ENCODE data around the gene COL4A1. TPM values are rescaled to one million over a fixed set of nuclear protein-coding genes. Genes with fewer than 3 reads are reported as not detected.

The COL4A1 gene
- total RNA-seq, 1 donor from 2014 or later, result 2,489 TPM

GRCh38 chr13:110351636-110352420 lies 44.9 kb upstream of the COL4A1 start:
- Mint-ChIP-seq H3K9me3 (ENCODE audit: unreplicated experiment) (peaks cover 3% of the 10 kb centered on the region), H3K27ac (ENCODE audit: unreplicated experiment) (peak overlapping the region; percentile 85), H3K36me3 (ENCODE audit: low read depth, unreplicated experiment) (peaks cover 48% of the 10 kb centered on the region), H3K4me3 (ENCODE audit: unreplicated experiment) (no peak overlapping the region), H3K4me1 (ENCODE audit: low read depth, unreplicated experiment) (peaks cover 73% of the 10 kb centered on the region), H3K27me3 (ENCODE audit: low read depth, unreplicated experiment) (no peaks in the 10 kb centered on the region)
- TF ChIP-seq EZH2 (IDR thresholded peaks at IDR 0.05; ENCODE audit: insufficient read depth, low read length) (no peak), CTCF (IDR thresholded peaks at IDR 0.05; ENCODE audit: insufficient read depth, low read depth, low read length) (no peak)
- DNase-seq (ENCODE audit: low read depth) (no peak), FAIRE-seq (no peak)
- Histone ChIP-seq H3K27me3 (ENCODE audit: insufficient read depth, low read length) (no peaks in the 10 kb centered on the region), H4K20me1 (ENCODE audit: insufficient read depth, low read length) (peaks cover 47% of the 10 kb centered on the region), H3K4me3 (ENCODE audit: insufficient read depth, low read depth, low read length) (no peak overlapping the region), H3K79me2 (ENCODE audit: insufficient read depth, low read length) (peaks cover 91% of the 10 kb centered on the region), H2AFZ (ENCODE audit: low read depth, low read length) (no peak overlapping the region), H3K4me2 (ENCODE audit: low read length) (no peak overlapping the region), H3K4me1 (ENCODE audit: insufficient read depth, low read length) (peaks cover 23% of the 10 kb centered on the region), H3K9me3 (ENCODE audit: insufficient read depth, low read depth, low read length) (no peaks in the 10 kb centered on the region), H3K27ac (ENCODE audit: low read depth, low read length) (no peak overlapping the region), H3K9ac (ENCODE audit: low read length) (no peak overlapping the region), H3K36me3 (ENCODE audit: insufficient read depth, low read length) (peaks cover 11% of the 10 kb centered on the region)

GRCh38 chr13:110350509-110350908 lies 43.6 kb upstream of the COL4A1 start:
- Mint-ChIP-seq H3K9me3 (ENCODE audit: unreplicated experiment) (peaks cover 3% of the 10 kb centered on the region), H3K27ac (ENCODE audit: unreplicated experiment) (peak overlapping the region; percentile 85), H3K4me3 (ENCODE audit: unreplicated experiment) (no peak overlapping the region), H3K27me3 (ENCODE audit: low read depth, unreplicated experiment) (no peaks in the 10 kb centered on the region), H3K4me1 (ENCODE audit: low read depth, unreplicated experiment) (peaks cover 74% of the 10 kb centered on the region), H3K36me3 (ENCODE audit: low read depth, unreplicated experiment) (peaks cover 43% of the 10 kb centered on the region)
- peaks cover 36% of the 10 kb centered on the region for H4K20me1 ChIP-seq (ENCODE audit: insufficient read depth, low read length)
- H3K27ac ChIP-seq (ENCODE audit: low read depth, low read length), result no peak overlapping the region
- peaks cover 36% of the 10 kb centered on the region for H3K4me1 ChIP-seq (ENCODE audit: insufficient read depth, low read length)
- TF ChIP-seq EZH2 (IDR thresholded peaks at IDR 0.05; ENCODE audit: insufficient read depth, low read length), result no peak
- TF ChIP-seq CTCF (IDR thresholded peaks at IDR 0.05; ENCODE audit: insufficient read depth, low read depth, low read length), result no peak
- no peak overlapping the region for H3K4me2 ChIP-seq (ENCODE audit: low read length)
- DNase-seq (ENCODE audit: low read depth), result no peak
- no peaks in the 10 kb centered on the region for H3K9me3 ChIP-seq (ENCODE audit: insufficient read depth, low read depth, low read length)
- no peaks in the 10 kb centered on the region for H3K27me3 ChIP-seq (ENCODE audit: insufficient read depth, low read length)
- H3K36me3 ChIP-seq (ENCODE audit: insufficient read depth, low read length), result peaks cover 11% of the 10 kb centered on the region
- no peak overlapping the region for H3K4me3 ChIP-seq (ENCODE audit: insufficient read depth, low read depth, low read length)
- no peak for FAIRE-seq
- no peak overlapping the region for H2AFZ ChIP-seq (ENCODE audit: low read depth, low read length)
- no peak overlapping the region for H3K9ac ChIP-seq (ENCODE audit: low read length)
- H3K79me2 ChIP-seq (ENCODE audit: insufficient read depth, low read length), result peaks cover 93% of the 10 kb centered on the region

- no peak overlapping the region for H2AFZ ChIP-seq (ENCODE audit: low read depth, low read length)
- no peak overlapping the region for H3K4me2 ChIP-seq (ENCODE audit: low read length)
- no peak overlapping the region for H3K9ac ChIP-seq (ENCODE audit: low read length)
- FAIRE-seq (no peak), DNase-seq (ENCODE audit: low read depth) (no peak)
- H3K9me3 Mint-ChIP-seq (ENCODE audit: unreplicated experiment), result peaks cover 3% of the 10 kb centered on the region
- peaks cover 47% of the 10 kb centered on the region for H3K36me3 Mint-ChIP-seq (ENCODE audit: low read depth, unreplicated experiment)
- H3K36me3 ChIP-seq (ENCODE audit: insufficient read depth, low read length), result peaks cover 11% of the 10 kb centered on the region
- H3K4me3 ChIP-seq (ENCODE audit: insufficient read depth, low read depth, low read length), result no peak overlapping the region
- H3K4me3 Mint-ChIP-seq (ENCODE audit: unreplicated experiment), result no peak overlapping the region
- peaks cover 38% of the 10 kb centered on the region for H3K4me1 ChIP-seq (ENCODE audit: insufficient read depth, low read length)
- H3K27me3 Mint-ChIP-seq (ENCODE audit: low read depth, unreplicated experiment), result no peaks in the 10 kb centered on the region
- H3K9me3 ChIP-seq (ENCODE audit: insufficient read depth, low read depth, low read length), result no peaks in the 10 kb centered on the region
- H3K4me1 Mint-ChIP-seq (ENCODE audit: low read depth, unreplicated experiment), result peaks cover 77% of the 10 kb centered on the region
- peak overlapping the region; percentile 85 for H3K27ac Mint-ChIP-seq (ENCODE audit: unreplicated experiment)
- TF ChIP-seq EZH2 (IDR thresholded peaks at IDR 0.05; ENCODE audit: insufficient read depth, low read length) (no peak), CTCF (IDR thresholded peaks at IDR 0.05; ENCODE audit: insufficient read depth, low read depth, low read length) (no peak)
- peaks cover 95% of the 10 kb centered on the region for H3K79me2 ChIP-seq (ENCODE audit: insufficient read depth, low read length)
- H4K20me1 ChIP-seq (ENCODE audit: insufficient read depth, low read length), result peaks cover 34% of the 10 kb centered on the region
- no peak overlapping the region for H3K27ac ChIP-seq (ENCODE audit: low read depth, low read length)
- H3K27me3 ChIP-seq (ENCODE audit: insufficient read depth, low read length), result no peaks in the 10 kb centered on the region
Observed at GRCh38 chr13:110350049-110350448, 43.1 kb upstream of the COL4A1 start.
